ENCODE data around the gene CD9.
"Not testable (repeated sequence)": the region's sequence is repeated elsewhere in the genome, so short reads cannot be mapped to it uniquely, and the experiment has no call there.

CD9 gene

DNA sequence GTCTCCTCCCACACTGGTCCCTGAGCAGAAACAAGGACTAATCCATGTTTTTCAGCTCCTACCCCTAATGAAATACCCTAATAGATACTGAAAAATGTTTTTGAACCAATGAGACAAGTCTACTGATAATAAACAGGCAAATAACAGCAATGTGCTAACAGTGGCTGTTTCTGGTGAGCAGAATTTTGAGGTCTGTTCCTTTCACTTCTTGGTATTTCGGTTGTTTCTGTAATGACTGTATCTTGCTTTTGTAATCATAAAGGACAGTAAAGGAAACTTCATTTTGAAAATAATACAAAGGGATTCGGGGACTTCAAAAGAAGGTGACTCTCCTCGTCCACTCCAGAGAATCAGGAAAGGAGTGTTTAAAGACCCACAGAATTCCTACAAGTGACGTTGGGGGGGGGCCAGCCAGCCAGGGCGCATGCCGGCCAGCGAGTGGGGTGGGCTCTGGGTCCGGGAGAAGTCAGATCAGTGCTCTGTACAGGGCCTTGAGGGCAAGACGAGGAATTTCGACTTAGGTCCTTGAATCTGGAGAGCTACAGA lies 1.1 kb upstream of the CD9 start:
- DNase-seq (ENCODE audit: low read depth in 2 of 3, low spot score in 1 of 3), result no peak

DNA sequence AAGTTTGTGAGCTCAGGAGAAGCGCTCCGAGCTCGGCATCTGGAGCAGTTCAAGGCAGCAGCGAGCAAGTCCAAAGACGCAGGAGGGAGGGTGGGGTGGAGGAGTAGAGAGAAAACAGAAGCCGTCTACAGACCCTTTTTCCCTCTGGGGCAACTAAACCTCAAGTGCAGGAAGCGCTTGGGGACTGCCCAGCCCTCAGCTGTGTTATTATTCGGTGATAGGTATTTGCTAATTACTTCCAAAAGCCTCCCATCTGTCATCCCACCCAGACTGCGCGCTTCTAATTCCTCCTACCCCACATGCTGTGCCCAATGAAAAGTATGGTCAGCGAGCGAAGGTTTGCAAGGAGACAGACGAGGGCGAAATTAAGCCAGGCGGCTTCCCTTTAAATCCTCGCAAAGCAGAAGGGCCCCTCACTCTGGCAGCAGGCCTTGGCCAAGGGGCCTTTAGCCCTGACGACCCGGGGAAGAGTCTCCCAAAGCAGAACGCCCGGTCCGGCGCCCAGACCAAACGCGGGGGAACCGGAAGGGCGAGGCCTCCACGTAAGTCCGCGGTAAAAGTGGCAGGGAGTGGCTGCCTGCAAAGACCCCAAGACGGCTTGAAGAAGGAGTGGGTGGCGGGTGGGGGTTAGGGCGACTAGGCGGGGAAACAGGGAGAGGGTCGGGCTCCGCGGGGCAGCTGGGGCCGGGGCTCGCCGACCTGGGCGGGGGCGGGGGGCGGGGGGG lies 507 bp upstream of the CD9 start:
- DNase-seq (ENCODE audit: low read depth in 2 of 3, low spot score in 1 of 3), result no peak

DNA sequence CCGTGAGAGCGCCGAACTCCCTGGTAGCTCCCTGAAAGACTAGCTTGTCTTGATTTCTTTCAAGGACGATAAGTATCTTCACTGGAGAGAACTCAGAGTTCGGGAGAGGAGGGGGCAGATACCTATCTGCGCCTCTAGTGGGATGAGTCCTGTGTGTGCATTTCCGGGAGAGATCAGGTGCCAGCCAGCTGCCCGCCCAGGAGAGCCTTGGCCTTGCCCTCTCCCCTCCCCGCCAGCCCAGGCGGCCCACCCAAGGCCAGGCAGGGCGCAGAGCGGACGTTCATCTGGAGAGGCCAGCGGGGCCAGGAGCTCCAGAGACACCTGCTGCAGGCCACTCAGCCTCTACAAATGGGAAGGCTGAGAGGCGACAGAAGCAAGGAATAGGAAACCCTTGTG lies 1.0 kb downstream of the CD9 start:
- DNase-seq (ENCODE audit: low read depth in 2 of 3, low spot score in 1 of 3), result no peak

DNA sequence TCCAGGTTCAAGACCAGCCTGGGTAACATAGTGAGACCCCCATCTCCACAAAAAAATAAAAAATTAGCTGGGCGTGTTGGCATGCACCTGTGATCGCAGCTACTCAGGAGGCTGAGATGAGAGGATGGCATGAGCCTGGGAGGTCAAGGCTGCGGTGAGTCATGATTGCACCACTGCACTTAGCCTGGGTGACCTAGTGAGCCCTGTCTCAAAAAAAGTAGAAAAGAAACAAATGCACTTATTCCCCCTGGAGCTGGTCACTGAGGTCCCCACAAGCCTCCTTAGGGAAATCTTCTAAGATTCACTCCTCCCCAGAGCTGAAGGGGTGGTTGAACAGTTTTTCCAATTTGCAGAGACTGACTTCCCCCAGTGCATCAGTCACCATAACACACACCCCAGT lies 1.6 kb downstream of the CD9 start:
- no peak for DNase-seq (ENCODE audit: low read depth in 2 of 3, low spot score in 1 of 3)

DNA sequence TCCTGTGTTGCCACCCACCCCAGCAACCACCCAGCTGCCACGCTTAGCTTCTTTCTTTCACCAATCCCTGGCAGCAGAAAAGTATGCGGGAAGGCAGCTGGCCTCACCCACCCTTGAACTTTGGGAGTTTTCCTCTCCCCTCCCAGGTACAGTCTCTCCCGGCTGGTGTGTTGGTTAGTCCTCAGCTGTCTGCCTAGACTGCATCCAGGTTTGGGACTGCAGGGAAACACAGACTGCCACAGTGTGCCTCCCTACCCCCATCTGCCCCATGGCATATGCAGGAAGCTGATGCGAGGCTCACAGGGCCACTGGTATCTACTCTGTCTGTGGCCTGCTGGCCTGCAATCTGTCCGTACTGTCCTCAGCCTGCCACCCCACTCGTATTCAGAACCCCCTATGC lies 2.1 kb downstream of the CD9 start:
- DNase-seq (ENCODE audit: low read depth in 2 of 3, low spot score in 1 of 3), result no peak

DNA sequence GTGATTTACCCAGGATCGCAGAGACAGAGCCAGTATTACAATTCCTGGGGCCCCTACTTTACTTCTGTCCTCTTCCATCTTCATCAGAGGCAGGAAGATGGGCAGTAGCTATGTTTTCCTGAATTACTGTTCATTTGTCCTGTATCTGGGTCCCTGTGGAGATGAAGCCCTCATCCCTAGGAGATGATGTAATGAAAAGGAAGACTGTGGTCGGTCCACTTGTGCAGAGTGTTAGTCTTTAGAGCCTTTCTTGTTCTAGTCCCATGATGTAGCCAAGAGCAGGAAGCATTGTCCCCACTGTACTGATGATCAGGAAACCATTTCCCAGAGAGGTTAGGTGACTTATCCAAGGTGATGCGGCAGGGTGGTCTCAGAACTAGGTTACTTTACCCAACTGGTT lies 2.6 kb downstream of the CD9 start:
- no peak for DNase-seq (ENCODE audit: low read depth in 2 of 3, low spot score in 1 of 3)

DNA sequence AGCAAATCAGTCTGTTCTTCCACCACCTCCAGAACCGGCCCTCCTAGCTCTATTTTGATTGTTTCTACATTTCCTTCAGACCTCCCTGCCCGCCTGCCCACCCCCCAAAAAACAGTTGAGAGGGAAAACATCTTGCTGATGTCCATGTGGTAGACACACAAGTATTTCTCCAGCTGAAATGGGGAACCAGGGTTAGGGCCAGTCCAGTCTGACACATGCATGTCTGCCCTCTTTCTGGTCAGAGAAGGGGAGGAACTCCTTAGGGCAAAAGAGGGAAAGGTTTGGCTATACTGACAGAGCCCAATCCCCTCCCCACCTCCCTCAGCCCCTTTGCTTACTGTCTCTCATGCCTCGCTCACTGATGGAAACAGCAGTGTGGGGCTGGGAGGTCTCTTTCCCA lies 3.4 kb downstream of the CD9 start:
- DNase-seq (ENCODE audit: low read depth in 2 of 3, low spot score in 1 of 3), result no peak

DNA sequence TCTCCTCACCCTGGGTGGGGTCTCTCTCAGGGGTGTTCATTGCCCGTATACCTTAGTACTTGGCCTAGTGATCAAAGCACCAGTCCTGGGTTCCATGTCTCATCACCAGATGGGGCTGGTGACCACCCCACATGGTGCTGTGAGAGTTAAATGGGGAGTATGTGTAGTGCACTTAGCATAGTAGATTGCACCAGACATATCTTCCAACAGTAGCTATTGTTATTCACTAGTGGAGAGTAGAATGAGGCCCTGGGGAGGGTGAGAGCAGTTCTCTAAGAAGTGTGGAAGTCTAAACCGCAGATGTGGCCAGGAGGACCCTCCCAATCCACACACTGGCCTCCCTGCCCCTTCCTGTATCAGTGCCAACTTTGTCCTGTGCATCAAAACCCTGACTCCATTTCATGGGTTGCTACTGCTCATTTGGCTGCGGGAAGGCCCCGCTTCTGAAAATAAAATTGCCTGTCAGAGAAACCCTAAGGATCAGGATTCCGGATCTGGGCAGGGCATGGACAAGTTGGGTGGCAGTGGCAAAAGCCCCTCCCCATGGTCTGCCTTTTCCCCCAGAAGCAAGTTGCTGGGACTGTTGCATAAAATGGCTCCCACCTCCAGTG lies 4.4 kb downstream of the CD9 start:
- no peak for DNase-seq (ENCODE audit: low read depth in 2 of 3, low spot score in 1 of 3)

DNA sequence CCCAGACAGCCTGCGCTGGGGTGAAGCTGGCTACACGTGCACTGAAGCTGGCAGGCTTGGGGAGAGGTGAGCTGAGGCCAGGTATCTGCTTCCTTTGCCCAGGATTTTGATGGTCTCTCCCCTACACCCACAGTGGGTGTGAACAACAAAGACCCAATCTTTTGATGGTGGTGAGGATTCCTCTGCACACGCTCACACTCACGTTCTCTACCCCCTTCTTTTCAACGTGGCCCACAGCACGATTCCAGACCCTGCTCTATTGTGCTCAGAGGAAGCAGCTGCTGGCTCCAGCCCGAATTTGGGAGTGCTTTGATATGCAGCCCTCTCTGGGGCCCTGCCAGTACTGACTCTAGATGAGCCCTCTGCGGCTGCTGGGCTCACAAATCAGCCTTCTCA lies 4.9 kb downstream of the CD9 start:
- no peak for DNase-seq (ENCODE audit: low read depth in 2 of 3, low spot score in 1 of 3)

DNA sequence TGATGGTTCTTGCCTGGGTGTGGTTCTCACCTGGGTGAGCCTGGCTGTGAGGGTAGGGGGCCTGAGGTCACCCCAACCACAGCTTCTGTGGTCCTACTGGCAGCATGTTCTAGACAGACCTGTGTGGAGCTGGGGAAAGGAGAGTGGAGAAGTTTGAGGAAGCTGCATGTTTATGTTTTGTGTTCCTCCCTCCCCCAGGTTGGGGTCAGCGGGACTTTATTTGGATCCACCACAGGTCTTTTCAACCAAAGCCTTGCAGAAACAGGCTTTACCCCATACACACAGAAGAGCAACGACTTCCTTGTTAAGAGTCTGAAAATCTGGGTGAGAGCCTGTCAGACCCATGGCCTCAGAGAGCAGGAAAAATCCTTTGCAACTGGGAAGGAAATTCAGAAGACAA lies 5.6 kb downstream of the CD9 start:
- DNase-seq (ENCODE audit: low read depth in 2 of 3, low spot score in 1 of 3), result no peak

DNA sequence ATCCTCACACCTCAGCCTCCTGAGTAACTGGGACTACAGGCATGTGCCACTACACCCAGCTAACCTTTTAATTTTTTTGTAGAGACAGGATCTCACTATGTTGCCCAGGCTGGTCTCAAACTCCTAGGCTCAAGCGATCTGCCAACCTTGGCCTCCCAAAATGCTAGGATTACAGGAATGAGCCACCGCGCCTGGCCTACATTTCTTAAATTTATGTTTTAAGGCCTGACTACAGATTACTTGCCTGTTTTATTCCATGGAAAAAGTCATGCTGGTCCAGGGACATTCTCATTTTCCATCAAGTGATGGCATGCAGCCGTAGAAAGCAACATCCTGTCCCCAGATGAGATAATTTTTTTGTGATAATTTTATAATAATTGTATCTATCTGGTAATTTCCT lies 6.1 kb downstream of the CD9 start:
- no peak for DNase-seq (ENCODE audit: low read depth in 2 of 3, low spot score in 1 of 3)

DNA sequence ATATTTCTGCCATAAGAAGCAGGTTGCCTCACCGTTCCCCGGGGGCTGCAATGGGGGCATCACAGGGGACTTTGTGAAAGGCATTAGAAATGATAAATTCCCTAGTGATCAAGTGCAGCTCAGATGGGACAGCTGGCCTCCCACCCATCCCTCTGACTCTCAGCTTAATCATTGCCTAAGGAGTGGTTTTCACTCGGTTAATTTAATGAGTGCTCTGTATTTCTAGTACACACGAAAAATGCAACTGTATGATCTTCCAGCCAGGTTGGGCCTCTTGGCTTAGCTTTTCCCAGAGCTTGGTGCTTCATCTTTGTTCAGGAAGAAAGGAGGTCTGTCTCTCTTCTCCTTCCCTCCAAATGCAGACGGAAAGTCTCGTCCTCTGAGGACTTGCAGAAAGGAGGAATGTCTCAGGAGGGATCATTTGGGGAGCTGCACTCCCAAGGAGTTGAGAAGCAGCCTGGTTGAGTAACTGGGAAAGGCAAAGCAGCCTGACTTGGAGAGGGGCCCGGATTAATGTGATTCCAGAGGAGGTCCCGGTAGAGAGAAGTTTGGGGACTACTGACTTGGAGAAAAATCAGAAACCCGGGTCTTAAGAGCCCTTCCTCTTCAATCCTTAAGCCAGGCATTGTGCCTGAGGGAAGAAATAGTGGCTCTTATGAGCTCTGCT lies 7.2 kb downstream of the CD9 start:
- no peak for DNase-seq (ENCODE audit: low read depth in 2 of 3, low spot score in 1 of 3)

DNA sequence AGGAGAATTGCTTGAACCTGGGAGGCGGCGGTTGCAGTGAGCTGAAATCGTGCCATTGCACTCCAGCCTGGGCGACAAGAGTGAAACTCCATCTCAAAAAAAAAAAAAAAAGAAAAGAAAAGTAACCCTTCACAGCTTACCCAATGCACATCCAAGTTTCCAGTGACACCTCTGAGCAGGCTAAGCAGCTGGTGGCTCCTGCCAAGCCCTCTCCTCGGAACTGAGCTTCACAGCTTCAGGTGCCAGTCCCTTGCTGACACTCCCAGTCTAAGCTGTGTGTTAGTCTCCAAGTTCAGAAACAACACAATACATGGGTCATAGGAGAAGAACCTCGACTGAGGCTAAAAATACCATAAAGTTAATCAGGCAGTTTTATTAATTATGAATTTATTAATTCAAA lies 7.9 kb downstream of the CD9 start:
- no peak for DNase-seq (ENCODE audit: low read depth in 2 of 3, low spot score in 1 of 3)

DNA sequence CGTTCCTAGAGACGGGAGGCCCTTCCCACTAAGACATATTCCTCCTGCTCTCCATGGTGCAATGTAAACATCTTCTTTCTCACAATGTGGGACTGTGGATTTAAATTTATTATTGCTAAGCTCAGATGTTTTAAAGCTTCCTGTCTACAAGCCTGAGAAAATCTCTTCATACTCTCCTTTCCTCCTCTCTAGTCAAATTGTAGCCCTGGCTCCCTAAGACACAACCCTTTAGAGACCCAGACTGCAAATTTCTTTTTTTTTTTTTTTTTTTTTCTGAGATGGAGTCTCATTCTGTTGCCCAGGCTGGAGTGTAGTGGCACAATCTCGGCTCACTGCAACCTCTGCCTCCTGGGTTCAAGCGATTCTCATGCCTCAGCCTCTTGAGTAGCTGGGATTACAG lies 9.2 kb downstream of the CD9 start:
- DNase-seq (ENCODE audit: low read depth in 2 of 3, low spot score in 1 of 3), result not testable (repeated sequence)

DNA sequence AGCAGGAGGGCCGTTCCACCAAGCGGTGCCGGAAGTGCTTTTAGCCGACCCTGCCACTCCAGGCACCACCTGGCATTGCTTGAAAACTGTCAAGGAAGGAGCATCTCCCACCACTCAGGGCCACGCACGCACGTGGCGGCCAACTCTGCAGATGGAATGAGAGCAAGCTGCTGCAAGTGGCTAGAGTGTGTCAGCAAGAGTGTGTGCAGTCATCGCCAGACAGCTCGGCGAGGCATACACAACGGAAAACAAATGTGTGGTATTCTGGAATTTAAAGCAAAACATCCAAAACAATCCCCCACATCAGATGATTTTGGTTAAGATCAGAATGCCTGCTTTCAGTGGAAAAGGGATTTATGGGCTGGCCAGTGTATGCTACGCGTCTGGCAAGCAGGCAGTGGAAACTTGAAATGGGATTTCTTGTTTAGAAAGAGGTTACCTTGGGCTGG lies 11.2 kb downstream of the CD9 start:
- no peak for DNase-seq (ENCODE audit: low read depth in 2 of 3, low spot score in 1 of 3)

DNA sequence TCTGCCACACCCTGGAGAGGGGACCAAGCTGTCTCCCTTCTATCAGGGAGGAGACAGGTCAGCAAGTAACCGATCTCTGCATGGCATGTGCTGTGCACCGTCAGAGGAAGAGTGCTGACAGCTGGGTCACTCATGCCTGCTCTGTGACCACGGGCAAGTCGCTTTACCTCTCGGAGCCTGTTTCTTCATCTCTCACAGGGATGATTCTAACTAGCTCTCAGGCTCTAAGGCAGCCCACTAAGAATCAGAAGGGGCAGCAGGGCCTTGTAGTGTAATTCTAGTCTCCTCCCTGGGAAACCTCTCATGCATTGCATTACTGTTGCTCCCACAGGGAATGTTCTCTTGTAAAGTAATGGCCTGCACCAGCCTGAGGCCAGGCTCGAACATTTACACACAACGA lies 11.9 kb downstream of the CD9 start:
- DNase-seq (ENCODE audit: low read depth in 2 of 3, low spot score in 1 of 3), result no peak

DNA sequence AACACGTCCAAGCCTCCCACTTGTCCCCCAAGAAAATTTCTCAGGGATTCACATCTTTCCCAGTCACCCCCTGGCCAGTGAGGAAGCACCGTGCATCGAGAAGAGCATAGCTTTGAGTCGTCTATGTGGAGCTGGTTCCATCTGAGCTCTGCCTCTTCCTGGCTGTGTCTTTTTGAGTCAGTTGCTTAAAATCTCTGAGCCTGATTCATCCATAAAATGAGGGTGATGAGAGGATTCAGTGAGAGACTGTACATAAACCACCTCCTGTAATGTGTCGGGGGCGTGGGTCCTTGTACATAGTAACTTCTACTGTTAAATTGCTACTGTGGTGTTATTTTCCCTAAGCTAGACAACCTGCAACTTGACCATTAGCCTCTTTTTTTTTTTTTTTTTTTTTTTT lies 13.8 kb downstream of the CD9 start:
- DNase-seq (ENCODE audit: low read depth in 2 of 3, low spot score in 1 of 3), result no peak

DNA sequence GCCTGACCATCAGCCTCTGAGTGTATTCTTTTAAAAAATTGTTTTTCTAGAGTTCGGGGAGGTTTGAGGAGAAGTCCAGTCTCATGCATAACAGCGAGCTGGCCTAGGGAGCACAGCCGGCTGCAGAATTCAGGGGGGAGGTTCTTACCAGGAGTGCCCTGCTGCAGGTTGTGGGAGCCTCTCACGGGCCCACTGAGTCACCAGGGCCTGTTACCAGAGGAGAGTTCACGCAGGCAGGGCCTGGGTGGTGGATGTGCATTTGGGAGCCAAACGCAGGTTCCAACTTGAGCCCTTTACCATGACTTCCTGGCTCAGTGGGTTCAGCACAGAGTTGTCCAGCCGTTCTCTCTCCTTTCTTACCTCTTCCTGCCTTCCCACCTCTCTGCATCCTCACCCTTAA lies 14.4 kb downstream of the CD9 start:
- DNase-seq (ENCODE audit: low read depth in 2 of 3, low spot score in 1 of 3), result no peak

DNA sequence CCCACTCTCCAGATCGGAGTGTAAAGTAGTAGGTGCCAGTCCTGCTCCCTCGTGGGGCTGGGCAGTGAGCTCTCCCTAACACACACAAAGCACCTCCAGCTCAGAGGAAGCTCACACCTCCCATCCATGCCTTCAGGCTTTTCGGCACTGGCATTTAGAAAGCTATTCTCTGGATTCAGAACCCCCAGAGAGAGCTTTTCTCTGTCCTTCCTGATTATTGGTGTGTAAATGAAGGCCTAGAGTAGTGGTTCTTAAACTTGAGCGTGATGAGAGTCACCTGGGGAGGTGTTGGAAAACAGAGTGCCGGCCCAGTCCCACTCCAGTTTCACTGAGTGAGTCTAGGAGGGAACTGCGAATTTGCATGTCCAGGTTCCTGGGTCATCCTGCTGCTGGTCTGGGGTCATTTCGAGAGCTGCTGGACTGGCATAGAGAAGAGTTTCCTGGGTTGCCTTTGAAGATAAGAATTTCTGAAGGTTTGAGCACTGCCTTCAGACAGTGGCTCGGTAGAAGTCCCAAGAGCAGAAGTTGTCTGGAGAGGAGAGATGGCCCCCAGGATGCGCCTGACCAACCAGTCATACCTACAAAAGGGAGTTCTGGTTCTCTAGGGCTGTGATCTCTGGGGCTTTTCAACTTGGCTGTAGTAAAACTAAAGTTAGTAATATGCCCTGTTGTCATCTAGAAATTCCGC lies 15.1 kb downstream of the CD9 start:
- no peak for DNase-seq (ENCODE audit: low read depth in 2 of 3, low spot score in 1 of 3)

DNA sequence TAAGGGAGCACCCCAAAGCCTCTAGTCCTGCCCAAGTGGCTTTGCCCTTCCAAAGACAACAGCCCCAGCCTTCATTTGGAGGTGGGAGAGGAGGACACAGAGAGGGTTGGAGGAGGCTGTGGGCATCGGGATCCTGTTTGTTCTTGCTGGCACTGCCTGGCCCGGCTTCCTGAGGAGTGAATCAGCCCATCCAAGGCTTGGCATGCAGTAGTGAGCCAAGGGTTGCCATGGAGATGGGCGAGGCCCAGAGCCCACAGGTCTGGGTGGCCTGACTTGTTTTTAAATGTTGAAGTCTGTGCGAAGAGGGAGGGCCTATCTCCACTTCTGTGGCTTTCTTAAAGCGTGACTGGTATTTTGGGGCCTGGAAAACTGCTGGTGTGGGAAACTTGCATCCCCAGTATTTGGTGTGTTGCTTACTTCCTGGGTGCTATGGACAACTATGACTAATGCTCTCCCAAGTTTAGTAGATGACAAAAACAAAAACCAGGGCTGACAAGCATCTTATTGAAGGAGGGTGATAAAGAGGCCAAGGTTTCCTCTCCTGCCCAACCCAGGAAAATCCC lies 15.8 kb downstream of the CD9 start:
- no peak for DNase-seq (ENCODE audit: low read depth in 2 of 3, low spot score in 1 of 3)

DNA sequence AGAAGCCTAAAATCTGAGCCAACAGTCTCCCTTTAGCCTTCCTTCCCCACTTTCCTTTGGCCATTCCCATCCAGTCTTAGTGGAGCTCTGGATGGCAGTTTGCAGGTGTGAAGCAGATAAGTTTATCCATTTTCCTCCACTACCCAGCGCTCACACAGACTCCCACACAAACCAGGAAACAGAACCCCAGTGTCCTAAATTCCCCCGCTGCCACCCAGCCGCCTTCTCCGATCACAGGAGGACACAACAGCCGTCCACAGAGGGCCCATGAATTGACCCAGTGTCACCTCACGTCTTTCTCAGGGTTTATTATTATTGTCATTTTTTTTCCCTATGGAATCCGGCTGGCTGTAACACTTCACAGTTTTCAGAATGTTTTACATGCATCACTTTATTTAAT lies 16.4 kb downstream of the CD9 start:
- no peak for DNase-seq (ENCODE audit: low read depth in 2 of 3, low spot score in 1 of 3)
